HG02678 (cell line): Measurements from ENCODE around the gene RAVER2.
"Not testable (repeated sequence)": the region's sequence is repeated elsewhere in the genome, so short reads cannot be mapped to it uniquely, and the experiment has no call there.

Experiments used
- ATAC-seq: cut with Tn5 transposase; IDR thresholded peaks from one replicate; pipeline ENCODE4 v1.9.1; 2021; ENCODE audit warnings: mild to moderate bottlenecking, moderate library complexity; ENCODE audit not compliant: unreplicated experiment

The RAVER2 gene

GRCh38 chr1:64744492-64745180, at the start of gene RAVER2:
Gene RAVER2 (plus strand): TSS chr1:64745075. CDS start chr1:64745173, 98 bp downstream.
- ATAC-seq = peak; percentile 74

GRCh38 chr1:64696879-64697278, 48.0 kb upstream of the RAVER2 start:
- ATAC-seq = no peak

- ATAC-seq = no peak
Measured at GRCh38 chr1:64699327-64699726, 45.5 kb upstream of the RAVER2 start.

- ATAC-seq = no peak
Measured at GRCh38 chr1:64701071-64701470, 43.8 kb upstream of the RAVER2 start.

- no peak for ATAC-seq
Measured at GRCh38 chr1:64701886-64702285, 43.0 kb upstream of the RAVER2 start.

GRCh38 chr1:64702670-64703069, 42.2 kb upstream of the RAVER2 start:
- not testable (repeated sequence) for ATAC-seq

- ATAC-seq = no peak
Measured at GRCh38 chr1:64703600-64703999, 41.3 kb upstream of the RAVER2 start.

- no peak for ATAC-seq
Measured at GRCh38 chr1:64705591-64705990, 39.3 kb upstream of the RAVER2 start.

- ATAC-seq = no peak
Measured at GRCh38 chr1:64711266-64711665, 33.6 kb upstream of the RAVER2 start.

GRCh38 chr1:64712049-64712448, 32.8 kb upstream of the RAVER2 start:
- no peak for ATAC-seq

GRCh38 chr1:64715186-64715585, 29.7 kb upstream of the RAVER2 start:
- ATAC-seq = no peak

GRCh38 chr1:64721135-64721534, 23.7 kb upstream of the RAVER2 start:
- ATAC-seq = no peak

- ATAC-seq = no peak
Measured at GRCh38 chr1:64721576-64722145, 23.2 kb upstream of the RAVER2 start.

GRCh38 chr1:64727861-64728260, 17.0 kb upstream of the RAVER2 start:
- no peak for ATAC-seq

- no peak for ATAC-seq
Measured at GRCh38 chr1:64733581-64734286, 11.1 kb upstream of the RAVER2 start.

- no peak for ATAC-seq
Measured at GRCh38 chr1:64734287-64734652, 10.6 kb upstream of the RAVER2 start.

GRCh38 chr1:64740687-64741086, 4.2 kb upstream of the RAVER2 start:
- not testable (repeated sequence) for ATAC-seq

GRCh38 chr1:64743954-64744491, 852 bp upstream of the RAVER2 start:
- ATAC-seq = no peak

- peak; percentile 22 for ATAC-seq
Measured at GRCh38 chr1:64745181-64745985, 508 bp downstream of the RAVER2 start.

GRCh38 chr1:64745986-64746940, 1.4 kb downstream of the RAVER2 start:
- ATAC-seq = no peak
